ENCODE data around the gene BPGM. TPM values are rescaled to one million over a fixed set of nuclear protein-coding genes. Genes with fewer than 3 reads are reported as not detected.

Gene BPGM
- polyA plus RNA-seq, 1 of the 3 experiments (the other 2 are of a cell fraction): 12.4 TPM

GRCh38 chr7:134684165-134684564 lies 37.5 kb downstream of the BPGM start:
- Histone ChIP-seq H3K27ac (ENCODE audit: low read depth in 2 of 2, low read length in 1 of 2) (no peak overlapping the region), H2AFZ (ENCODE audit: low read depth) (no peak overlapping the region), H3K27me3 (ENCODE audit: insufficient read depth) (no peaks in the 10 kb centered on the region), H3F3A (replicated peaks; ENCODE audit: insufficient read depth) (peaks cover 8% of the 10 kb centered on the region), H3K9me3 (no peaks in the 10 kb centered on the region), H4K20me1 (ENCODE audit: insufficient read depth) (no peaks in the 10 kb centered on the region), H3K4me1 (ENCODE audit: control insufficient read depth in 1 of 2, insufficient read depth in 2 of 2, low read depth in 1 of 2, low read length in 1 of 2) (no peaks in the 10 kb centered on the region), H3K36me3 (replicated peaks in 1 of 2; ENCODE audit: control insufficient read depth in 1 of 2, insufficient read depth in 2 of 2, low read length in 1 of 2) (peaks cover 14 to 15% of the 10 kb centered on the region in 2 experiments), H3K4me3 (ENCODE audit: low read depth in 2 of 2, low read length in 1 of 2) (no peak overlapping the region), H3K9ac (no peak overlapping the region), H3K4me2 (no peak overlapping the region), H3K79me2 (ENCODE audit: insufficient read depth) (no peaks in the 10 kb centered on the region), H3K9me2 (no peaks in the 10 kb centered on the region)
- ChIA-PET POLR2A (no interaction called here), CTCF (interaction anchor here (0.6 to 1.5 kb wide), 5 partner anchors 12 to 270 kb away, joined by 3 to 7 read pairs (median 4); no protein-coding TSS in a partner anchor)
- DNase-seq: no peak
- TF ChIP-seq GABPA (IDR thresholded peaks at IDR 0.05; ENCODE audit: low read depth) (no peak), IRF3 (IDR thresholded peaks at IDR 0.05; ENCODE audit: low read depth, low read length) (no peak), RFX5 (IDR thresholded peaks at IDR 0.05; ENCODE audit: low read length) (no peak), MEF2A (IDR thresholded peaks at IDR 0.05; ENCODE audit: borderline replicate concordance, low read depth) (no peak), TEAD4 (IDR thresholded peaks at IDR 0.05; ENCODE audit: borderline replicate concordance, insufficient read depth) (no peak)
- WGBS (ENCODE audit: low lambda C conversion rate): 94% methylated on average over 3 of the region's 3 CpGs

GRCh38 chr7:134685250-134685649 lies 38.6 kb downstream of the BPGM start:
- Histone ChIP-seq H3K36me3 (replicated peaks in 1 of 2; ENCODE audit: control insufficient read depth in 1 of 2, insufficient read depth in 2 of 2, low read length in 1 of 2) (peaks cover 4 to 5% of the 10 kb centered on the region in 2 experiments), H3K9me3 (no peaks in the 10 kb centered on the region), H3F3A (replicated peaks; ENCODE audit: insufficient read depth) (peaks cover 8% of the 10 kb centered on the region), H3K9ac (no peak overlapping the region), H2AFZ (ENCODE audit: low read depth) (no peak overlapping the region), H3K4me2 (no peak overlapping the region), H4K20me1 (ENCODE audit: insufficient read depth) (no peaks in the 10 kb centered on the region), H3K4me1 (ENCODE audit: control insufficient read depth in 1 of 2, insufficient read depth in 2 of 2, low read depth in 1 of 2, low read length in 1 of 2) (0 out of 4 replicates have a peak, but pooled peaks cover 0 to 2% of the 10 kb centered on the region in 2 experiments), H3K4me3 (ENCODE audit: low read depth in 2 of 2, low read length in 1 of 2) (no peak overlapping the region), H3K79me2 (ENCODE audit: insufficient read depth) (no peaks in the 10 kb centered on the region), H3K27ac (ENCODE audit: low read depth in 2 of 2, low read length in 1 of 2) (no peak overlapping the region), H3K9me2 (no peaks in the 10 kb centered on the region), H3K27me3 (ENCODE audit: insufficient read depth) (no peaks in the 10 kb centered on the region)
- whole genome bisulfite sequencing (ENCODE audit: low lambda C conversion rate): 84% methylated on average over 2 of the region's 2 CpGs
- no peak for DNase-seq
- TF ChIP-seq REST (IDR thresholded peaks at IDR 0.05; ENCODE audit: low read depth, low read length) (no peak), GABPA (IDR thresholded peaks at IDR 0.05; ENCODE audit: low read depth) (no peak), EZH2phosphoT487 (IDR thresholded peaks at IDR 0.05; ENCODE audit: borderline replicate concordance, low read depth) (no peak), USF1 (IDR thresholded peaks at IDR 0.05; ENCODE audit: borderline replicate concordance, low read depth) (no peak), TCF12 (IDR thresholded peaks at IDR 0.05) (no peak), SMC3 (IDR thresholded peaks at IDR 0.05; ENCODE audit: low read depth, low read length) (no peak), TAF1 (IDR thresholded peaks at IDR 0.05; ENCODE audit: borderline replicate concordance, low read depth, low read length) (no peak), PBX3 (IDR thresholded peaks at IDR 0.05) (no peak), ZBTB33 (IDR thresholded peaks at IDR 0.05; ENCODE audit: borderline replicate concordance, low read depth) (no peak), USF2 (IDR thresholded peaks at IDR 0.05; ENCODE audit: borderline replicate concordance, low read depth, low read length) (no peak)
- POLR2A ChIA-PET: no interaction called here
- CTCF ChIA-PET: interaction anchor here (1.0 to 1.5 kb wide), 3 partner anchors 11 to 269 kb away, joined by 3 to 7 read pairs (median 4); no protein-coding TSS in a partner anchor

Measured in SK-N-SH (cell line).